Sigmoid colon (tissue), 7 donors: ENCODE results near the gene PPP1R14B. TPM values are rescaled to one million over a fixed set of nuclear protein-coding genes. Genes with fewer than 3 reads are reported as not detected.
A peak's percentile ranks its signal among the peaks of the same experiment; 100 is the strongest.

Source experiments
- DNase-seq: peaks from one replicate; pipeline ENCODE4 v3.0.0-alpha.2; 2019
- H3K27ac ChIP-seq, 4 donors: fragments of 200-600 bp; sonication (generic); one replicate each; pipeline ENCODE4 v1.5.1; 2016 to 2019; ENCODE audit warnings: mild to moderate bottlenecking in 1 of 4
- H3K27me3 ChIP-seq, 3 donors: fragments of 200-600 bp; sonication (generic); one replicate each; pipeline ENCODE4 v1.5.1; 2019; ENCODE audit warnings: mild to moderate bottlenecking in 1 of 3
- H3K36me3 ChIP-seq, 4 donors: fragments of 200-600 bp; sonication (generic); one replicate each; pipeline ENCODE4 v1.5.1; 2016 to 2019
- H3K4me1 ChIP-seq, 4 donors: fragments of 200-600 bp; sonication (generic); one replicate each; pipeline ENCODE4 v1.5.1; 2017 to 2019
- H3K4me3 ChIP-seq, 4 donors: fragments of 200-600 bp; sonication (generic); one replicate each; pipeline ENCODE4 v1.5.1; 2017 to 2019; ENCODE audit warnings: mild to moderate bottlenecking in 2 of 4, moderate library complexity in 1 of 4
- H3K9me3 ChIP-seq, 4 donors: fragments of 200-600 bp in 3 of 4; sonication (generic) in 3 of 4; one replicate each; pipeline versions ENCODE4 v1.5.1 to v1.6.1; 2013 to 2019
- EP300 ChIP-seq, 4 donors: sonication (generic); formaldehyde crosslinking; IDR thresholded peaks; one replicate each; pipeline ENCODE4 v1.6.1; 2017; ENCODE audit warnings: antibody characterized with exemption in 4 of 4
- POLR2A ChIP-seq, 2 donors: fragments of 450-650 bp; IDR thresholded peaks; one replicate each; pipeline ENCODE4 v1.6.1; 2016; ENCODE audit warnings: antibody characterized with exemption in 2 of 2, mild to moderate bottlenecking in 2 of 2, moderate library complexity in 2 of 2
- POLR2AphosphoS5 ChIP-seq, 4 donors: sonication (generic); formaldehyde crosslinking; IDR thresholded peaks; one replicate each; pipeline ENCODE4 v1.6.1; 2017; ENCODE audit warnings: antibody characterized with exemption in 4 of 4
- WGBS, 2 donors: extraction: QIAGEN DNeasy Blood & Tissue Kit; methylation state at CpG; one replicate each; pipeline ENCODE4 v1.1.7; 2013; 5-methylcytosine and 5-hydroxymethylcytosine counted together
- intact Hi-C: fragments of 100-400 bp; cut with DNase I; formaldehyde crosslinking; loops from one replicate; pipeline ENCODE4 v1.15.1; 2023
- polyA plus RNA-seq, 3 donors: library from polyadenylated mRNA; stranded (reverse); fragments of 200-250 nt; gene quantifications; one replicate each; pipeline ENCODE4 v1.2.3, GENCODE V29; 2013
- total RNA-seq, 4 donors: library from RNA; depleted of rRNA; stranded (reverse); fragments of >200 nt; gene quantifications; one replicate each; pipeline ENCODE4 v1.1.0, GENCODE V29; 2016
- TF ChIP-seq, protein P1 (sequence below), 4 experiments: fragments of 450-650 bp in 3 of 4; fragments of 200-600 bp in 1 of 4; IDR thresholded peaks; one replicate each; pipeline ENCODE4 v1.5.1; 2016 to 2019; ENCODE audit warnings: antibody characterized with exemption in 4 of 4, mild to moderate bottlenecking in 3 of 4, moderate library complexity in 2 of 4
- donor health status: healthy with polysubstance abuse.
- donor health status: Bipolar disorder and iron deficiency.
- donor health status: healthy.

The PPP1R14B gene
- total and polyA plus RNA-seq, 7 donors: 31.8 to 159 (median 66.6) TPM

DNA sequence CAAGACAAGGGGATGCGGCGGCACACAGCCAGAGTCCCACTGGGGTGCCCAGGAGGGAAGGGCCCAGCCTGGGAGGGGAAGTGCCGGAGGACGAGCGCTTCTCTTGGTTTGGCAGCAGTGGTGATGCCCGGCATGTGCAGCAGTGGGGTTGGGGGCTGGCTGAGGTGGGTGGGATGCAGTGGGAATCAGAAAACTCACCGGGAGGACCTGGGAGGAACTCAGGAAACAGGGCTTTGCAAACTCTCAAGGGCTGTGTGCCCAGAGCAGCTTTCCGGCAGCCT is 37.2 kb downstream of the PPP1R14B start:
- intact Hi-C loops: no loop called here
- DNase-seq: no peak
- H3K27me3 ChIP-seq: no peaks in the 10 kb centered on the region
- no peak overlapping the region for H3K27ac ChIP-seq
- H3K4me1 ChIP-seq: peaks cover 0 to 27% (median 11%) of the 10 kb centered on the region in 4 donors
- H3K9me3 ChIP-seq: no peaks in the 10 kb centered on the region
- TF ChIP-seq EP300 (IDR thresholded peaks at IDR 0.05): no peak
- TF ChIP-seq, protein P1, sequence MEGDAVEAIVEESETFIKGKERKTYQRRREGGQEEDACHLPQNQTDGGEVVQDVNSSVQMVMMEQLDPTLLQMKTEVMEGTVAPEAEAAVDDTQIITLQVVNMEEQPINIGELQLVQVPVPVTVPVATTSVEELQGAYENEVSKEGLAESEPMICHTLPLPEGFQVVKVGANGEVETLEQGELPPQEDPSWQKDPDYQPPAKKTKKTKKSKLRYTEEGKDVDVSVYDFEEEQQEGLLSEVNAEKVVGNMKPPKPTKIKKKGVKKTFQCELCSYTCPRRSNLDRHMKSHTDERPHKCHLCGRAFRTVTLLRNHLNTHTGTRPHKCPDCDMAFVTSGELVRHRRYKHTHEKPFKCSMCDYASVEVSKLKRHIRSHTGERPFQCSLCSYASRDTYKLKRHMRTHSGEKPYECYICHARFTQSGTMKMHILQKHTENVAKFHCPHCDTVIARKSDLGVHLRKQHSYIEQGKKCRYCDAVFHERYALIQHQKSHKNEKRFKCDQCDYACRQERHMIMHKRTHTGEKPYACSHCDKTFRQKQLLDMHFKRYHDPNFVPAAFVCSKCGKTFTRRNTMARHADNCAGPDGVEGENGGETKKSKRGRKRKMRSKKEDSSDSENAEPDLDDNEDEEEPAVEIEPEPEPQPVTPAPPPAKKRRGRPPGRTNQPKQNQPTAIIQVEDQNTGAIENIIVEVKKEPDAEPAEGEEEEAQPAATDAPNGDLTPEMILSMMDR (IDR thresholded peaks at IDR 0.05): no peak
- TF ChIP-seq POLR2AphosphoS5 (IDR thresholded peaks at IDR 0.05): no peak
- TF ChIP-seq POLR2A (IDR thresholded peaks at IDR 0.05): no peak
- H3K36me3 ChIP-seq: peaks cover 0 to 11% (median 0%) of the 10 kb centered on the region in 4 donors
- 92 to 93% methylated on average over 8 of the region's 8 CpGs for WGBS, 2 donors
- no peak overlapping the region for H3K4me3 ChIP-seq

DNA sequence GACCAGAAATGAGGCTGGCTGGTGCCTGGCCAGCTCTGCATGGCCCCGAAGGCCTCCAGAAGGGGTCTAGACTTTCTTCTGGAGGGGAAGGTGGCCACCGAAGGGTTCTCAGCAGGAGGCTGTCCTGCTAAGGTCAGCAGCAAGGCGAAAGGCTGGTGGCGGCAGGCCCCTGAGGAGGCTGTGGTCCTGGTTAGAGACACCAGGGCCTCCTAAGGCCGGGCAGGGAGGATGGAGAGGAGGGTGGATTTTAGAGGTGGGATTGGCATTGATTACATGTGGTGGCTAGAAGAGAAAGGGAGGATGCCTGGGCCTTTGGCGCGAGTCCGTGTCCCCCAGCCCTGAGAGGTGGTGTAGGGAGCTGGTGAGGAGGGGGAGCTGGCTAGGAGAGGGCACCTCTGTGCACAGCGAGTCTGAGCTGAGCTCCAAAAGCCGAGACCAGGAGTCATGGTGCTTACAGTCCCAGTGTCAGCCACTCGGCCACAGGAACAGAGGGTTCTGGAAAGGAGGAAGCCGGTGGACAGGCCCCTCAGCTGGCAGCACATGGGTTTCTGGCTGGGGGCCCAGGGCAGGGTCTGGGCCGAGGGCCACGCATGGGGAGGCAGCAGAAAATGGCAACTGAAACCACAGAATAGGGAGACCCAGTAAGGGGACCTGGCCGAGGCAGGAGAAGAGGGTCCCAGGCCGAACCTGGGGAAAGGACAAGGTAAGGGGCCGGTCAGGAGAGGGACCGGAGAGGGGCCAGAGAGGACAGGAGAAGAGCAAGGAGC is 37.8 kb downstream of the PPP1R14B start:
- peak overlapping the region; percentile 68 to 77 (median 70) for H3K27ac ChIP-seq

DNA sequence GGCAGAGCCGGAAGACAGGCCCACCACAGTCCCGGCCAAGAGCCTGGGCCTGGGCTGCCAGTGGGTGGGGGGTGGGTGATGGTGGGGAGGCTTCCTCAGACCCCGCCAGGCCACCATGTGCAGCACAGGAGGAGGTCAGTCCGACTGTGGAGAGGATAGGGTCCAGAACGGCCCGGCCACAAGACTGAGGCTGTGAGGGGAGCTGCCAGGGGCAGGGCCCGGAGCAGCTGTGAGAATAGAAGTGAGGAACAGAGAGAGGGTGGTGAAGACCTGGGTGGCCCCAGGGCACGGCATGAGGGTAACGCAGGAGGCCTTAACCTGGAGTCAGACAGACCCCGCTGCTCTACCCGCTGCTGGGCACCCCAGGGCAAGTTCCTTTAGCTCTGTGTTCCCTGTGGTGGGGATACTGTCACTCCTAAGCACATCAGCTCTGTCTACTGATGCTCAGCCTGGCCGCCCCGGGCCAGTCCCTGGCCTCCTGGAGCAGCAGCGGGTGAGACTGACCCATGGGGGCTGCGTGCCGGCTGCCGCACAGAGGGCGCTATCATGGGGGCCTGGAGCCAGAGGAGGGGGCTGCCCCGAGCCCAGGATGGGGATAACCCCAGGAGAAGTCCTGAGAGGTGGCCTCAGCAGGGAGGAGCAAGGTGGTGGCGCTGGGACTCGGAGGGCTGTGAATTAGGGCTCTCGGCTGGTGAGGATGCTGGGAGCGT is 38.5 kb downstream of the PPP1R14B start:
- TF ChIP-seq POLR2AphosphoS5 (IDR thresholded peaks at IDR 0.05) (no peak), EP300 (IDR thresholded peaks at IDR 0.05) (no peak), POLR2A (IDR thresholded peaks at IDR 0.05) (no peak)
- TF ChIP-seq, protein P1 (IDR thresholded peaks at IDR 0.05): no peak

More for the DNA sequence above, 37.8 kb downstream of the PPP1R14B start:
- H3K4me1 ChIP-seq: peaks cover 0 to 32% (median 17%) of the 10 kb centered on the region in 4 donors
- H3K36me3 ChIP-seq: peaks cover 2 to 16% (median 3%) of the 10 kb centered on the region in 4 donors
- DNase-seq: no peak
- H3K9me3 ChIP-seq: no peaks in the 10 kb centered on the region
- whole genome bisulfite sequencing, 2 donors: 88 to 91% methylated on average over 18 of the region's 18 CpGs
- no peak overlapping the region for H3K4me3 ChIP-seq
- no peak for TF ChIP-seq POLR2AphosphoS5 (IDR thresholded peaks at IDR 0.05)
- TF ChIP-seq, protein P1 (IDR thresholded peaks at IDR 0.05): no peak
- no peak for TF ChIP-seq EP300 (IDR thresholded peaks at IDR 0.05)
- no peak for TF ChIP-seq POLR2A (IDR thresholded peaks at IDR 0.05)
- intact Hi-C loops: no loop called here
- H3K27me3 ChIP-seq: no peaks in the 10 kb centered on the region

DNA sequence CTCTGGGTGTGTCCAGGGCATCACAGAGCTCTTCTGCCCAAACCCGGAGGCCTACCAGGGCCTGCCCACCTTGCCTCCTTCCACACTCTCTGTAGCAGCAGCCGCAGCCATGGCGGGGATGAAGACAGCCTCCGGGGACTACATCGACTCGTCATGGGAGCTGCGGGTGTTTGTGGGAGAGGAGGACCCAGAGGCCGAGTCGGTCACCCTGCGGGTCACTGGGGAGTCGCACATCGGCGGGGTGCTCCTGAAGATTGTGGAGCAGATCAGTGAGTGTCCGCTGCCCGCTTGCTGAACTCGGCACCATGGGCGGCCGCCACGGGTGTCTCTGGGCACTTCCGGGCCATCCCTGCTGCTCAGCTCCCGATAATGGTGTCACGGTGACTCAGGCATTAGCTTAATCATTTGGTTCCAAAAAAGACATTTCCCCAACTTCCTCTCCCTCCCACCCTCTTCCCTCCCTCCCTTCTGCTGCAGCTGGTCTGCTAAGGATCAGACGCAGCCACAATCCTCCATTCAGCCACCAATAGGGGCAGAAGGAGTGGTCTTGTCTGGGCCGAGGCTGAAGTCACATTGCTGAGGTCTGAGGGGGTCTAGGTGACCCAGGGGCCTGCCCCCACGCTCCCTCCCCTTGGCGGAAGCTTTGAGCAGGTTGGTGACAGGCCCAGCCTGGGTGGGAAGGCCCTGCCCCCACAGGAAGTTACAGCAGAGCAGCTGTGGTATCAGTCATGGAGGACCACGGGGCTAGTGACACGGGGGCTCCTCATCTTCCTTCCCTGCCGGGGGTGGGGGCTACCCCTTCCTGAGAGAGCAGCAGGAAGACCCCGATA is 39.3 kb downstream of the PPP1R14B start:
- Histone ChIP-seq H3K27ac (peak overlapping the region; percentile 68 to 77 (median 70)), H3K9me3 (no peaks in the 10 kb centered on the region), H3K4me1 (peaks cover 0 to 32% (median 18%) of the 10 kb centered on the region in 4 donors), H3K27me3 (no peaks in the 10 kb centered on the region), H3K36me3 (peaks cover 18 to 31% (median 18%) of the 10 kb centered on the region in 4 donors), H3K4me3 (peak overlapping the region; percentile 0 to 41 (median 30))
- intact Hi-C loops: no loop called here
- 31 to 73% methylated on average over 30 of the region's 30 CpGs for WGBS, 2 donors
- peak; percentile 85 for DNase-seq
- TF ChIP-seq EP300 (IDR thresholded peaks at IDR 0.05) (no peak), POLR2AphosphoS5 (IDR thresholded peaks at IDR 0.05) (peak in 2 of 4 donors; percentile 33 to 41)

More for the DNA sequence above, 38.5 kb downstream of the PPP1R14B start:
- intact Hi-C loops: no loop called here
- Histone ChIP-seq H3K4me3 (peak overlapping the region in 3 of 4 donors; percentile 25 to 41 (median 34)), H3K27ac (peak overlapping the region; percentile 68 to 77 (median 70)), H3K27me3 (no peaks in the 10 kb centered on the region), H3K9me3 (no peaks in the 10 kb centered on the region), H3K36me3 (peaks cover 10 to 23% (median 10%) of the 10 kb centered on the region in 4 donors), H3K4me1 (peaks cover 0 to 32% (median 18%) of the 10 kb centered on the region in 4 donors)
- WGBS, 2 donors: 70 to 89% methylated on average over 23 of the region's 23 CpGs
- no peak for DNase-seq
